GM19438 (cell line): Measurements from ENCODE around the gene LBX2.
"Not testable (repeated sequence)": the region's sequence is repeated elsewhere in the genome, so short reads cannot be mapped to it uniquely, and the experiment has no call there.

Experiments
- ATAC-seq: cut with Tn5 transposase; IDR thresholded peaks from one replicate; pipeline ENCODE4 v1.9.1; 2021; ENCODE audit warnings: low read depth; ENCODE audit not compliant: unreplicated experiment

The LBX2 gene

GRCh38 chr2:74488643-74489481 is 10.5 kb downstream of the LBX2 start:
- ATAC-seq: no peak

GRCh38 chr2:74486141-74486540 is 13.3 kb downstream of the LBX2 start:
- no peak for ATAC-seq

- not testable (repeated sequence) for ATAC-seq
Measured at GRCh38 chr2:74483675-74484164, 15.7 kb downstream of the LBX2 start.

GRCh38 chr2:74482801-74483674 is 16.4 kb downstream of the LBX2 start, which contains the start of the genes CCDC142 and TTC31:
CCDC142 (minus strand) TSS chr2:74482998; CDS start chr2:74482837, 161 bp downstream.
TTC31 (plus strand) TSS chr2:74483081; CDS start chr2:74483096, 15 bp downstream.
- ATAC-seq: peak; percentile 96

- ATAC-seq: peak; percentile 35
Measured at GRCh38 chr2:74481961-74482800, 17.2 kb downstream of the LBX2 start.

- no peak for ATAC-seq
Measured at GRCh38 chr2:74481431-74481830, 18.0 kb downstream of the LBX2 start.

GRCh38 chr2:74474899-74475298 is 24.5 kb downstream of the LBX2 start:
- ATAC-seq: no peak

- no peak for ATAC-seq
Measured at GRCh38 chr2:74474481-74474880, 24.9 kb downstream of the LBX2 start.

GRCh38 chr2:74472945-74473258 is 26.5 kb downstream of the LBX2 start:
- ATAC-seq: no peak

GRCh38 chr2:74472086-74472944 is 27.1 kb downstream of the LBX2 start, which contains the start of gene MRPL53:
MRPL53 (minus strand) TSS chr2:74472680; CDS start chr2:74472660, 20 bp downstream.
- ATAC-seq: peak; percentile 91

GRCh38 chr2:74471332-74472065 is 27.9 kb downstream of the LBX2 start:
- no peak for ATAC-seq

GRCh38 chr2:74470742-74471141 is 28.7 kb downstream of the LBX2 start:
- ATAC-seq: not testable (repeated sequence)

- no peak for ATAC-seq
Measured at GRCh38 chr2:74464406-74464805, 35.0 kb downstream of the LBX2 start.

- no peak for ATAC-seq
Measured at GRCh38 chr2:74462786-74463105, 36.7 kb downstream of the LBX2 start.

- ATAC-seq: no peak
Measured at GRCh38 chr2:74462054-74462785, 37.2 kb downstream of the LBX2 start.

GRCh38 chr2:74461187-74462053 is 38.0 kb downstream of the LBX2 start:
- ATAC-seq: no peak

- ATAC-seq: not testable (repeated sequence)
Measured at GRCh38 chr2:74460187-74460586, 39.2 kb downstream of the LBX2 start.
